GM12874 (cell line): ENCODE results near the gene NAT9.

Experiments used
- TF ChIP-seq, protein P1 (sequence below): IDR thresholded peaks from 2 replicates; pipeline ENCODE4 v1.5.1; 2011; ENCODE audit warnings: low read depth, mild to moderate bottlenecking, control low read depth, low read length, moderate library complexity; ENCODE audit not compliant: insufficient read depth

Gene NAT9

GRCh38 chr17:74758848-74759168 lies 17.3 kb downstream of the NAT9 start:
- TF ChIP-seq, protein P1, sequence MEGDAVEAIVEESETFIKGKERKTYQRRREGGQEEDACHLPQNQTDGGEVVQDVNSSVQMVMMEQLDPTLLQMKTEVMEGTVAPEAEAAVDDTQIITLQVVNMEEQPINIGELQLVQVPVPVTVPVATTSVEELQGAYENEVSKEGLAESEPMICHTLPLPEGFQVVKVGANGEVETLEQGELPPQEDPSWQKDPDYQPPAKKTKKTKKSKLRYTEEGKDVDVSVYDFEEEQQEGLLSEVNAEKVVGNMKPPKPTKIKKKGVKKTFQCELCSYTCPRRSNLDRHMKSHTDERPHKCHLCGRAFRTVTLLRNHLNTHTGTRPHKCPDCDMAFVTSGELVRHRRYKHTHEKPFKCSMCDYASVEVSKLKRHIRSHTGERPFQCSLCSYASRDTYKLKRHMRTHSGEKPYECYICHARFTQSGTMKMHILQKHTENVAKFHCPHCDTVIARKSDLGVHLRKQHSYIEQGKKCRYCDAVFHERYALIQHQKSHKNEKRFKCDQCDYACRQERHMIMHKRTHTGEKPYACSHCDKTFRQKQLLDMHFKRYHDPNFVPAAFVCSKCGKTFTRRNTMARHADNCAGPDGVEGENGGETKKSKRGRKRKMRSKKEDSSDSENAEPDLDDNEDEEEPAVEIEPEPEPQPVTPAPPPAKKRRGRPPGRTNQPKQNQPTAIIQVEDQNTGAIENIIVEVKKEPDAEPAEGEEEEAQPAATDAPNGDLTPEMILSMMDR, result no peak

- TF ChIP-seq, protein P1, result no peak
These were observed 18.0 kb downstream of the NAT9 start for GRCh38 chr17:74757931-74758847.

- TF ChIP-seq, protein P1, result no peak
These were observed 18.6 kb downstream of the NAT9 start for GRCh38 chr17:74757502-74757901.

GRCh38 chr17:74756891-74757290 lies 19.3 kb downstream of the NAT9 start:
- TF ChIP-seq, protein P1, result no peak

DNA sequence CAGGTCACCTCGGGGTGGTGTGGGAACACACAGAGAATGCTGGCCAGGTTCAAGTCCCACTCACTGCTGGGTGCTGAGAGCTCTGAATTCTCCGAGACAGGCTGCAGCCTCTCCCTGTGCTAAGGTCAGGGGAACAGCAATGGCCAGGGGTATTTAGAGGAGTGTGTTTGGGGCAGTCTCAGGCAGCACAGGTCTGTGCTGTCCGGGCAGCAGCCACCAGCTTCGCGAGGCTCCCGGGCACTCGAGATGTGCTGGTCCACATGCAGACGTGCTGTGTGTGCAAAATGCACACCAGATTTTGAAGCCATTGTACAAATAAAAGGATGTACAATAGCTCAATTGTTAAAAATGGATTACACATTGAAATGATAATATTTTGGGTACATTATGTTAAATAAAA lies 20.6 kb downstream of the NAT9 start:
- TF ChIP-seq, protein P1, result no peak

DNA sequence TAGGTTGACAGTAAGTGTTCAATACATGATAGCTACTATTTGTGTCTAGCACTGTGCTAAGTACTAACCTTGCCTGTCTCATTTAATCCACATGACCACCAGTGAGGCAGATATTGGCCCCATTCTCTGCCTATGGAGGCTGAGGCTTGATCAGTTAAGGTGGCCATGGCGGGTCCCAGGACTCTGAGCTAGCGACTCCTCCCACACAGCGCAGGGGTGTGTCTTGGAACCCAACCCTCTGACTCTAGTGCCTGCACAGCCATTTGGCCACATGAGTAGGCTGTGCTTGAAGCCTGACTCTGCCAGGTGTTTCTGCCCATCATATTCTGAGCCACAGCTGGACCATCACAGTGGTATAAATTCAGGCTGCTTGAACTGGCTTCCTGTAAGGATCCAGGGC lies 21.3 kb downstream of the NAT9 start:
- TF ChIP-seq, protein P1, result no peak

DNA sequence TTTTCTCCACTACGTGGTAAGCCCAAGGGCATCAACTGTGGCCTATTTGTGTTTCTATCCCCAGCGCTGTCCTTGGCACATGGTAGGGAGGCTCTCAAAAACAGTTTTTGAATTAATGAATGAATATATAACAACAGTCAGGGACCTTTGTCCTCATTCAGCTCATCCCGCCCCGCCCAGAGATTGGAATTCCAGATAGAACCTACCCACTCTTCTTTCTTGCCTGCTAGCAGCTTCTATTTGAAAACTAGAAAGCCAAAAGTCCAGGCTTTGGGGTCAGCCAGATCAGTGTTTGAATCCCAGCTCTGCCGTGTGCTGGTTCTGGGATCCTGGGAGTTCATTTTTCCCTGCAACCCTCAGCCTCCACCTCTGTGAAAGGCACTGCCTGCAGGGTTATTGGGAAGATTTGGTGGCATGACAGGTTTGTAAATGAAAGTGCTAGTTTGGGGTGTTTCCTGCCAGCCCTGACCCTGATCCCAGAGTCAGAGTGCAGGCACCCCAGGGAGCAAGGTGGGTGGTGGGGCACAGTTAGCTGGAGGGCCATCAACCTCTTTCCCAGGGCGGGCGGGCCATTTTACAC lies 23.2 kb downstream of the NAT9 start:
- TF ChIP-seq, protein P1, result no peak
